ENCODE measurements around the gene MMP1. TPM values are rescaled to one million over a fixed set of nuclear protein-coding genes. Genes with fewer than 3 reads are reported as not detected.
A peak's percentile ranks its signal among the peaks of the same experiment; 100 is the strongest.

Gene MMP1
- total and polyA plus RNA-seq, 2 experiments from 2014 or later = 0.94 TPM; not detected in 1

DNA sequence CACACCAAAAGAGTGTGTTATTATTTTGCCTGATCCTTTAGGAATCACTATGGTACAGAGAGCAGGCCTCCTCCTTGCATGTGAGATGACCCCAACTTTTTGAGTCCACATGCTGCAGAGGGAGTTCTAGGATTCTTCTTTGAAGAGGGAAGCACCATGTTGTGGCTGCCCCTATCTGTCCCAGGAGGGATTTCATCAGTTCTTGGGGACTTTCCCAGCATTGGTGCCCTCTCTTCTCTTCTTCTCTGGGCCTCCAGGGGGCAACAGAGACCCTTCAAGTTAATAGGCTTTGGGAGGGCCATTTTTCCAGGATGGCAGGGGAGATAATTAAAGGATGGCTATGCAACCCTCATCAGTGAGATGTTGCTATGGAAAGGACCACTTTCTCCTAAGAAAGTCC lies 3.6 kb downstream of the MMP1 start:
- Histone ChIP-seq H3K9me3 (ENCODE audit: low read depth) (no peaks in the 10 kb centered on the region), H3K27ac (no peak overlapping the region), H3K4me1 (ENCODE audit: low read depth) (peaks cover 6% of the 10 kb centered on the region), H3K27me3 (no peaks in the 10 kb centered on the region), H3K4me3 (no peak overlapping the region), H3K36me3 (no peaks in the 10 kb centered on the region)
- TF ChIP-seq, protein P1, sequence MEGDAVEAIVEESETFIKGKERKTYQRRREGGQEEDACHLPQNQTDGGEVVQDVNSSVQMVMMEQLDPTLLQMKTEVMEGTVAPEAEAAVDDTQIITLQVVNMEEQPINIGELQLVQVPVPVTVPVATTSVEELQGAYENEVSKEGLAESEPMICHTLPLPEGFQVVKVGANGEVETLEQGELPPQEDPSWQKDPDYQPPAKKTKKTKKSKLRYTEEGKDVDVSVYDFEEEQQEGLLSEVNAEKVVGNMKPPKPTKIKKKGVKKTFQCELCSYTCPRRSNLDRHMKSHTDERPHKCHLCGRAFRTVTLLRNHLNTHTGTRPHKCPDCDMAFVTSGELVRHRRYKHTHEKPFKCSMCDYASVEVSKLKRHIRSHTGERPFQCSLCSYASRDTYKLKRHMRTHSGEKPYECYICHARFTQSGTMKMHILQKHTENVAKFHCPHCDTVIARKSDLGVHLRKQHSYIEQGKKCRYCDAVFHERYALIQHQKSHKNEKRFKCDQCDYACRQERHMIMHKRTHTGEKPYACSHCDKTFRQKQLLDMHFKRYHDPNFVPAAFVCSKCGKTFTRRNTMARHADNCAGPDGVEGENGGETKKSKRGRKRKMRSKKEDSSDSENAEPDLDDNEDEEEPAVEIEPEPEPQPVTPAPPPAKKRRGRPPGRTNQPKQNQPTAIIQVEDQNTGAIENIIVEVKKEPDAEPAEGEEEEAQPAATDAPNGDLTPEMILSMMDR (IDR thresholded peaks at IDR 0.05; ENCODE audit: low read depth, low read length) = peak; percentile 44
- DNase-seq (ENCODE audit: low read depth in 1 of 2, low spot score in 1 of 2) = peak; percentile 19 to 30

DNA sequence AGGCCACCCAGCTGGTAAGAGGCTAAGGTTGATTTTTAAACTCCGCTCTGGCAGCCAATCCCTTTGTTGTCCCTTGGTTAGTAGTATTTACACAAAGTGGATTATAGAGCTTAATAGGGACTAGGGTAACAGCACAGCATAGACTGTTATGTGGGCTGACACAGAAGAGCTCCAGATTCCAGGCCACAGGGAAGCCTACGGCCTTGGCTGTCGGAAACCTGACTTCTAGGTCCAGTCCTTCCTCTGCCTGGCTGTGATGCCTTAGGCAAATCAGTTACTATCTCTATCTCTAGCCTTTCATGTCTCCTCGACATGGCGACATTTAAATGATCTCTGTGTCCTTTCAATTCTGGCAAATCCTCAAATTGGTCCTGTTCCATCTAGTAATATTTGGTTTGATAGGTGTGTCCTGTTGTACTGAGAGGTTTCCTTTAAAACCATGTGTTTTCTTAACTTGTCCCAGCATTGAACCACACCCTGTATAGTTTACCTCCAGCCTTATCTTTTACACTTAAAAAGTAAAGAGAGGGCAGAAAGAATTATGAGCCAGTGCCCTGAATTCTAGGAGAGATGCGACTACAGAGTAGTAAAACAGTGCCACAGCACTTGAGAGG lies 4.2 kb downstream of the MMP1 start:
- DNase-seq (ENCODE audit: low read depth in 1 of 2, low spot score in 1 of 2) = no peak
- H3K27me3 ChIP-seq = no peaks in the 10 kb centered on the region
- TF ChIP-seq, protein P1 (IDR thresholded peaks at IDR 0.05; ENCODE audit: low read depth, low read length) = no peak
- H3K4me3 ChIP-seq = no peak overlapping the region
- H3K27ac ChIP-seq = no peak overlapping the region
- H3K4me1 ChIP-seq (ENCODE audit: low read depth) = peaks cover 4% of the 10 kb centered on the region
- H3K36me3 ChIP-seq = no peaks in the 10 kb centered on the region
- H3K9me3 ChIP-seq (ENCODE audit: low read depth) = no peaks in the 10 kb centered on the region

DNA sequence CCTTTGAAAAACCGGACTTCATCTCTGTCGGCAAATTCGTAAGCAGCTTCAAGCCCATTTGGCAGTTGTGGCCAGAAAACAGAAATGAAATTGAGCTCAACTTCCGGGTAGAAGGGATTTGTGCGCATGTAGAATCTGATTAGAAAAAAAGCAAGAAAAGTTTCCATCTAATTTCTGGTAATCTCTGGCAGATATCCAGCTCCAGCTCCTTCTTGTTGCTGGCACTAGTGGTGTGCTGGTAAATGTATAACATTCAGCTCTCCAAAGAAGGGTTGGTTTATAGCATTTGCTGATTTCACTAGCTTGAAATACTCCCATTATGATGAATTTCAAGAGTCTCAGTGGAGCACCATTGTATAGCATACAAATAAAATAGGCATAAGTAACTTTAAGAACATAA lies 5.4 kb downstream of the MMP1 start:
- Histone ChIP-seq H3K27ac (no peak overlapping the region), H3K4me1 (ENCODE audit: low read depth) (peaks cover 4% of the 10 kb centered on the region), H3K4me3 (no peak overlapping the region), H3K27me3 (no peaks in the 10 kb centered on the region), H3K9me3 (ENCODE audit: low read depth) (no peaks in the 10 kb centered on the region), H3K36me3 (no peaks in the 10 kb centered on the region)
- no peak for DNase-seq (ENCODE audit: low read depth in 1 of 2, low spot score in 1 of 2)
- TF ChIP-seq, protein P1 (IDR thresholded peaks at IDR 0.05; ENCODE audit: low read depth, low read length) = no peak

DNA sequence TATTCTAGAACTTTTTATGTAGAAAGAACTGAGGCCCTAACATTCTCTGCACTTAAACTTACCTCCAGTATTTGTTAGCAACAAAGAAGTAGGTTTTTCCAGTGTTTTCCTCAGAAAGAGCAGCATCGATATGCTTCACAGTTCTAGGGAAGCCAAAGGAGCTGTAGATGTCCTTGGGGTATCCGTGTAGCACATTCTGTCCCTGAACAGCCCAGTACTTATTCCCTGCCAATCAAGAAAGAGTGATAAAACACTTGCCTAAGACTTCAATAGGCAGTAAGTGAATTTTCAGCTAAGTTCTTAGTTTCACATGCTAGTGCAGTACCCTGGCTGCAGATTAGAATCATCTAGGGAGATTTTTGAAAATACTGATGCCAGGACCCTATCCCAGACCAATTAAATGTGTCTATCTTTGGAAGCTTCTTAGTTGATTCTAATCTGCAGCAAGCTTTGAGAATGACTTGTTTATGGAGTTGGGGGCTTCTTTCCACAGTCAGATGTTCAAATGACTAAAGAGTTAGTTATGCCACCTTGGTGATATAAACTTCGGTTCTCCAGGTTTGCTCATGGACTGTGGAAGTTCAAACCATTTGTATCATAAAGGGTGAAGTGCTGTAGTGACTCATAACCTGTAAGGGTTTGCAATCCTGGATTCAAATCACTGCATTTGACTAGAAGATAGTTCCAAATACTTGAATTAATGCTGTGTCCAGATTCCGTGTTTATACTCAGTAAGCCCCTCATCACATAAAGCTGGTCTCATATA lies 6.5 kb downstream of the MMP1 start:
- no peak overlapping the region for H3K27ac ChIP-seq
- H3K9me3 ChIP-seq (ENCODE audit: low read depth) = no peaks in the 10 kb centered on the region
- no peaks in the 10 kb centered on the region for H3K36me3 ChIP-seq
- TF ChIP-seq, protein P1 (IDR thresholded peaks at IDR 0.05; ENCODE audit: low read depth, low read length) = no peak
- peaks cover 4% of the 10 kb centered on the region for H3K4me1 ChIP-seq (ENCODE audit: low read depth)
- H3K27me3 ChIP-seq = no peaks in the 10 kb centered on the region
- no peak overlapping the region for H3K4me3 ChIP-seq
- DNase-seq (ENCODE audit: low read depth in 1 of 2, low spot score in 1 of 2) = peak in 1 of 2 donors; percentile 11

DNA sequence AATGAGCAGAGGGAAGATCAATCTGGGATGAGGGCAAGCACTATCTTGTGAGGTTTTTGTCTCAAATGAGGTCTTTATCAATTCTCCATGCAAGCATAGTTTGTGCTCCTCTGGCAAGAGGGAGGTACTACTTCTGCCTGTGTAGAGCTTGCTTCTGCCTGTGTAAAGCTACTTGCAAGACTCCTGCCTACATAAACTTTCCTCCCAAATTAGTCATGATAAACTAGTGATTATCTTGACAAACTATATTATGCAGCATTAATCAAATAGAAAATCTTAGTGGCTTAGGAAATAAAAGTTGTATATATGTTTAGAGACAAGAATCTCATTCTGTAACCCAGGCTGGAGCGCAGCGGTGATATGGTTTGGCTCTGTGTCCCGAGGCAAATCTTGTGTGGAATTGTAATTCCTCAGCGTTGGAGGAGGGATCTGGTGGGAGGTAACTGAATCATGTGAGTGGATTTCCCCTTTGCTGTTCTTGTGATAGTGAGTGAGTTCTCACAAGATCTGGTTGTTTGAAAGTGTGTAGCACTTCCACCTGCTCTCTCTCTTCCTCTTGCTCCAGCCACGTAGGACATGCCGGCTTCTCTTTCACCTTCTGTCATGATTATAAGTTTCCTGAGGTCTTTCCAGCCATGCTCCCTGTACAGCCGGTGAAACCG lies 9.5 kb downstream of the MMP1 start:
- Histone ChIP-seq H3K9me3 (ENCODE audit: low read depth) (no peaks in the 10 kb centered on the region), H3K4me1 (ENCODE audit: low read depth) (peaks cover 7% of the 10 kb centered on the region), H3K4me3 (no peak overlapping the region), H3K27me3 (no peaks in the 10 kb centered on the region), H3K36me3 (no peaks in the 10 kb centered on the region), H3K27ac (no peak overlapping the region)
- DNase-seq (ENCODE audit: low read depth in 1 of 2, low spot score in 1 of 2) = no peak
- TF ChIP-seq, protein P1 (IDR thresholded peaks at IDR 0.05; ENCODE audit: low read depth, low read length) = no peak
